ENCODE data around the gene KCNT2.
"Not testable (repeated sequence)": the region's sequence is repeated elsewhere in the genome, so short reads cannot be mapped to it uniquely, and the experiment has no call there.

The KCNT2 gene

GRCh38 chr1:196306421-196306820 is 301.8 kb downstream of the KCNT2 start:
- DNase-seq: no peak

GRCh38 chr1:196305216-196305615 is 303.0 kb downstream of the KCNT2 start:
- no peak for DNase-seq

GRCh38 chr1:196302981-196303380 is 305.3 kb downstream of the KCNT2 start:
- no peak for DNase-seq

- no peak for DNase-seq
Measured at GRCh38 chr1:196302420-196302819, 305.8 kb downstream of the KCNT2 start.

- no peak for DNase-seq
Measured at GRCh38 chr1:196295766-196296165, 312.5 kb downstream of the KCNT2 start.

- no peak for DNase-seq
Measured at GRCh38 chr1:196278816-196279215, 329.4 kb downstream of the KCNT2 start.

- DNase-seq: no peak
Measured at GRCh38 chr1:196277860-196278259, 330.4 kb downstream of the KCNT2 start.

- DNase-seq: no peak
Measured at GRCh38 chr1:196271212-196271947, 336.9 kb downstream of the KCNT2 start.

GRCh38 chr1:196263086-196263485 is 345.2 kb downstream of the KCNT2 start:
- DNase-seq: not testable (repeated sequence)

- no peak for DNase-seq
Measured at GRCh38 chr1:196260270-196260669, 348.0 kb downstream of the KCNT2 start.

- no peak for DNase-seq
Measured at GRCh38 chr1:196259316-196259715, 348.9 kb downstream of the KCNT2 start.

- DNase-seq: no peak
Measured at GRCh38 chr1:196255762-196256161, 352.5 kb downstream of the KCNT2 start.

GRCh38 chr1:196229546-196229945 is 378.7 kb downstream of the KCNT2 start:
- no peak for DNase-seq

GRCh38 chr1:196214866-196215265 is 393.4 kb downstream of the KCNT2 start:
- no peak for DNase-seq

GRCh38 chr1:196209983-196210382 is 398.3 kb downstream of the KCNT2 start:
- no peak for DNase-seq

GRCh38 chr1:196209265-196209664 is 399.0 kb downstream of the KCNT2 start:
- no peak for DNase-seq

- no peak for DNase-seq
Measured at GRCh38 chr1:196207612-196208217, 400.5 kb downstream of the KCNT2 start.

- DNase-seq: no peak
Measured at GRCh38 chr1:196205882-196206281, 402.4 kb downstream of the KCNT2 start.

GRCh38 chr1:196196486-196196885 is 411.8 kb downstream of the KCNT2 start:
- DNase-seq: no peak

- no peak for DNase-seq
Measured at GRCh38 chr1:196193896-196194559, 414.2 kb downstream of the KCNT2 start.

- no peak for DNase-seq
Measured at GRCh38 chr1:196183941-196184340, 424.3 kb downstream of the KCNT2 start.

- DNase-seq: no peak
Measured at GRCh38 chr1:196181594-196181878, 426.7 kb downstream of the KCNT2 start.

- DNase-seq: no peak
Measured at GRCh38 chr1:196180847-196181593, 427.2 kb downstream of the KCNT2 start.

Measured in activated CD4-positive, alpha-beta T cell treated with anti-CD3 and anti-CD28 coated beads, Interleukin-2, amount 50 U/mL, for 4 hours (primary cell).